Kidney epithelial cell (primary cell): ENCODE measurements around the gene KIRREL3. TPM values are rescaled to one million over a fixed set of nuclear protein-coding genes. Genes with fewer than 3 reads are reported as not detected.

Experiments
- DNase-seq: peaks from one replicate; pipeline ENCODE4 v3.0.0-alpha.2; 2010; ENCODE audit warnings: low read depth
- H3K27me3 ChIP-seq: 2 replicates; pipeline ENCODE4 v1.6.0; 2011; ENCODE audit warnings: low read length; ENCODE audit not compliant: control insufficient read depth, insufficient read depth
- H3K36me3 ChIP-seq: 2 replicates; pipeline ENCODE4 v1.5.1; 2011; ENCODE audit warnings: low read length; ENCODE audit not compliant: control insufficient read depth, insufficient read depth
- H3K4me3 ChIP-seq: 2 replicates; pipeline ENCODE4 v1.5.1; 2011; ENCODE audit warnings: low read depth, mild to moderate bottlenecking, control low read depth, low read length
- total RNA-seq: library from RNA; depleted of rRNA; stranded (reverse); fragments of >200 nt; gene quantifications from 2 replicates; pipeline ENCODE4 v1.2.3, GENCODE V29; 2015
- TF ChIP-seq, protein P1 (sequence below): IDR thresholded peaks from 2 replicates; pipeline ENCODE4 v1.5.1; 2011; ENCODE audit warnings: mild to moderate bottlenecking, moderate library complexity, low read length, control low read depth, inconsistent platforms; ENCODE audit not compliant: insufficient read depth, poor library complexity, severe bottlenecking

KIRREL3 gene
- total RNA-seq, 1 donor from 2014 or later = 1.3 TPM

DNA sequence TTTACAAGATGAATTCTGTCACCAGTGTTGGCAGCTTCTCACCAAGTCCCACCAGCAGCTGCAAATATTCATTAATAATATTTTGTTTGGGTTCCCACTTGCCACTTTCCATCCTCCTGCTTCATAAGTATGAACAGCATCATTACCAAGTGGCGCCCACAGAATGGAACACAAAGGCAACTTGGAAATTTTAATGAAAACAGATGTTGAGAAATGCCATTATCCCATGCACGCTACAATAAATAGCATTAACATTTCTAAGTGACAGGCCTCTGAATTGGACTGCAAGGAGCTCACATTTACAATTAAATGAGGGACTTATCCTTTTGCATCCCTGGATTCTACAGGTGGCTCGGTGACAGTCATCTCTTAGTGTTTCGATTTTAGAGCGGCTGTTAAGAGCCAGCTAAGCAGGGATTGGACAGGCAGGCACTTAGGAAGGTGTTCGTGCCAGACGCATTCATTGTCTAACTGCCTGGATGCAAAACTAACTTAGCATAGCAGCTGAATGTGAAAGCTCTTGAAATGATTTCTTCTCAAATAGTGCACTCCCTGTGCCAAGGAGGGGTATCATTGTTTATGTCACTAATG is 170.3 kb downstream of the KIRREL3 start:
- no peaks in the 10 kb centered on the region for H3K27me3 ChIP-seq
- TF ChIP-seq, protein P1, sequence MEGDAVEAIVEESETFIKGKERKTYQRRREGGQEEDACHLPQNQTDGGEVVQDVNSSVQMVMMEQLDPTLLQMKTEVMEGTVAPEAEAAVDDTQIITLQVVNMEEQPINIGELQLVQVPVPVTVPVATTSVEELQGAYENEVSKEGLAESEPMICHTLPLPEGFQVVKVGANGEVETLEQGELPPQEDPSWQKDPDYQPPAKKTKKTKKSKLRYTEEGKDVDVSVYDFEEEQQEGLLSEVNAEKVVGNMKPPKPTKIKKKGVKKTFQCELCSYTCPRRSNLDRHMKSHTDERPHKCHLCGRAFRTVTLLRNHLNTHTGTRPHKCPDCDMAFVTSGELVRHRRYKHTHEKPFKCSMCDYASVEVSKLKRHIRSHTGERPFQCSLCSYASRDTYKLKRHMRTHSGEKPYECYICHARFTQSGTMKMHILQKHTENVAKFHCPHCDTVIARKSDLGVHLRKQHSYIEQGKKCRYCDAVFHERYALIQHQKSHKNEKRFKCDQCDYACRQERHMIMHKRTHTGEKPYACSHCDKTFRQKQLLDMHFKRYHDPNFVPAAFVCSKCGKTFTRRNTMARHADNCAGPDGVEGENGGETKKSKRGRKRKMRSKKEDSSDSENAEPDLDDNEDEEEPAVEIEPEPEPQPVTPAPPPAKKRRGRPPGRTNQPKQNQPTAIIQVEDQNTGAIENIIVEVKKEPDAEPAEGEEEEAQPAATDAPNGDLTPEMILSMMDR = no peak
- DNase-seq = no peak
- H3K4me3 ChIP-seq = no peak overlapping the region
- H3K36me3 ChIP-seq = no peaks in the 10 kb centered on the region

DNA sequence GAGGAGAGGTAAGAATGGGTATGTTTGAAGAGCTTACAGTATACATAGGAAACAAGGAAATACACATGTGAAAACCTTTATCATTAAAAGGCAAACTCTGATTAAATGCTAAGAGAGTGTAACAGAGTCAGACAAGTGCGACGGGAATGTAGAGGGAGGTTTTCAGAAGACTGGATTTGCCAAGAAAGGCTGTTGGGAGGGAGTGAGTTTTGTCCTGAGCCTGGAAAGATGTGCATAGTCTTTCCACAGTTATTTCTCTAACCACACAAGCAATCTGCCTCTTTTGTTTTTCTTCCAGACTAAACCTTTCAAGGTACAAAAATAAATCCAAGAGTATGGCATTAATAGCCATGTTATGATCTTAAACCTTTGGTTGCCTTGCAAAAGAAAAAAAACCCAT is 170.9 kb downstream of the KIRREL3 start:
- Histone ChIP-seq H3K4me3 (no peak overlapping the region), H3K27me3 (no peaks in the 10 kb centered on the region), H3K36me3 (no peaks in the 10 kb centered on the region)
- DNase-seq = no peak
- TF ChIP-seq, protein P1 = no peak

DNA sequence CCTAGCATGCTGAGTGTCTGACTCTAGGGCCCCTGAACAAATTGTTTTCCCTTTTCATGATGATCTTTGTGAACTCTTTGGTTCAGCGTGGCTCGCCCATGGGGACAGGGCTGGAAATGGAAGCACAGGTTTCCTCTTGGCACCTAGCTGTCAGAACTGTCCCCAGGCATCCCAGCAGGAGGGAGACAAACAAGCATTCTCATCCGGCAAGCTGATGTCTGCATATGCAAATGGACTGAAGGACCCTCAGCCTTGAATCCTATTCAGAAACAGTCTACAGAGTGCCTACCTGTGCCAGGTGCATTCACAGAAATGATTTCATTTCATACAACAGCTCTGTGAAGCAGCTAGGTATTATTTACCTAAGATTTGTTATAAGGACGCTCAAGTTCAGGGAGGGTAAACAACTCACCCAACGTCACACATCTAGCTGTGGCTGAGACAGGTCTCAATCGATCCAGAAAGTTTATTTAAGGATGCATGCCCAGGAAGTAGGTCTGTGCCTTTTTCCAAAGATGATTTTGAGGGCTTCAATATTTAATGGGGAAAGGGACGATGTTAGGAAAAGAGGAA is 176.4 kb downstream of the KIRREL3 start:
- DNase-seq = no peak
- TF ChIP-seq, protein P1 = no peak
- H3K27me3 ChIP-seq = no peaks in the 10 kb centered on the region

DNA sequence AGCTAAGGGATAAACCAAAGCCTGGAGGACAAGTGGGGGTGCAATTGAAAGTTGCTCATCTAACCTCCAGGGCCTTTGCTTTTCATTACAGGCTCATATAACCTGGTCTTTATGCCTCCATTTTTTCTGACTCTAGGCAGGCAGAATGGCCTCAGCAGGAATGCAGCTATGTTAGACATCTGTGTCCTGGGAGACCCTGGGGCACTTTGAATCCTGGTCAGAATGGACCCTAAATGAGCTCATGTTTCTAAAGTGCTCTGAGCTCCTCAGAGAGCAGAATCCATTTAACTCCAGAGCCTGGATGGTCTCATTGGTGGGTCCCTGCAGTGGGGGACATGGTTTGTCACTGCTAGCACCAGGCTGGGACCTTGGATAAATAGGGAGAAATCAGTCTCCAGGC is 177.3 kb downstream of the KIRREL3 start:
- no peak overlapping the region for H3K4me3 ChIP-seq
- TF ChIP-seq, protein P1 = no peak
- no peaks in the 10 kb centered on the region for H3K36me3 ChIP-seq
- no peaks in the 10 kb centered on the region for H3K27me3 ChIP-seq
- DNase-seq = no peak

More for the DNA sequence above, 176.4 kb downstream of the KIRREL3 start:
- no peaks in the 10 kb centered on the region for H3K36me3 ChIP-seq
- no peak overlapping the region for H3K4me3 ChIP-seq

DNA sequence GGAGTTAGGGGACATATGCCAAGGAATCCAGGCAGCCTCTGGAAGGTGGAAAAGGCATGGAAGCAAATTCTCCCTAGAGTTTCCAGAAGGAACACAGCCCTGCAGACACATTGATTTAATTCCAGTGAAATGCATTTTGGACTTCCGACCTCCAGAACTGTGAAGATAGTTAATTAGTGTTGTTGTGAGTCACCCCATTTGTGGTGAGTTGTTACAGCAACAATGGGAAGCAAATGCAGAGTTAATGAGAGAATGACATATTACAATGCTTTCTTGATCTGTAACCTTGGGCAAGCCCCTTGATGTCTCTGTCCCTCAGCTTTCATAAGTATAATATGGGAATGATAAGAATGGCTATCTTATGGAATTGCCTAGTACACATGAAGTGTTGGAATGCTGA is 178.7 kb downstream of the KIRREL3 start:
- DNase-seq = no peak
- no peaks in the 10 kb centered on the region for H3K27me3 ChIP-seq
- H3K4me3 ChIP-seq = no peak overlapping the region
- no peaks in the 10 kb centered on the region for H3K36me3 ChIP-seq
- TF ChIP-seq, protein P1 = no peak

DNA sequence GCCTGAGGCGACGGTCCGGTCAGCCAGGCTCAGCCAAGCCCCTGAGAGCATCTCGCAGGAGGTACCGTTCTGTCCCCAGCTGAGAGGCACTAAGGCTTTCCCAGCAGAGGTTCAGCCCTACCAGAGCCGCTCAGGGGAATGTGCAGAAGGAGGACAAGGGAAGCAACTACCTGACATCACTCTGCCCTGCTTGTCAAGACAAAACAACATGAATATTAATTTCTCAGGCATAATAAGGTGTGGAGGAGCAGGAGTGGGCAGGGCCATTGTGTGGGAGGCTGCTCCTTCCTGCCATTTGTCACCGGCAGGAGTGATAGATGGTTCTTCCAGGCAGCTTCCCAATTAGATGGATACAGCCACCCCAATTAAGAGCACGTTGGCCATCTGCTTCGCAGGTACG is 181.4 kb downstream of the KIRREL3 start:
- Histone ChIP-seq H3K36me3 (no peaks in the 10 kb centered on the region), H3K4me3 (no peak overlapping the region), H3K27me3 (no peaks in the 10 kb centered on the region)
- no peak for DNase-seq
- TF ChIP-seq, protein P1 = no peak
